ENCODE measurements around the gene ABHD16B.
A peak's percentile ranks its signal among the peaks of the same experiment; 100 is the strongest.
"Not testable (repeated sequence)": the region's sequence is repeated elsewhere in the genome, so short reads cannot be mapped to it uniquely, and the experiment has no call there.

The ABHD16B gene

GRCh38 chr20:63850689-63851547 lies 10.4 kb upstream of the ABHD16B start:
- peaks cover 15% of the 10 kb centered on the region for H3K4me1 ChIP-seq (ENCODE audit: control insufficient read depth, insufficient read depth, low read length)
- H3K4me3 ChIP-seq (ENCODE audit: low read length), result no peak overlapping the region
- H3K36me3 ChIP-seq (ENCODE audit: control insufficient read depth, insufficient read depth, low read length), result no peaks in the 10 kb centered on the region
- no peaks in the 10 kb centered on the region for H3K9me3 ChIP-seq (ENCODE audit: control insufficient read depth, low read length)
- no peak overlapping the region for H3K9ac ChIP-seq (ENCODE audit: low read length)
- H3K27me3 ChIP-seq (ENCODE audit: control insufficient read depth, insufficient read depth, low read length), result peaks cover 51% of the 10 kb centered on the region

- not testable (repeated sequence) for H3K36me3 ChIP-seq (ENCODE audit: control insufficient read depth, insufficient read depth, low read length); H3K9me3 ChIP-seq (ENCODE audit: control insufficient read depth, low read length); H3K9ac ChIP-seq (ENCODE audit: low read length); H3K4me3 ChIP-seq (ENCODE audit: low read length)
- Histone ChIP-seq H3K27me3 (ENCODE audit: control insufficient read depth, insufficient read depth, low read length) (peaks cover 51% of the 10 kb centered on the region), H3K4me1 (ENCODE audit: control insufficient read depth, insufficient read depth, low read length) (peaks cover 15% of the 10 kb centered on the region)
These were observed 9.8 kb upstream of the ABHD16B start for GRCh38 chr20:63851548-63851943.

GRCh38 chr20:63853733-63854068 lies 7.6 kb upstream of the ABHD16B start:
- Histone ChIP-seq H3K9ac (ENCODE audit: low read length) (peak overlapping the region; percentile 9), H3K27me3 (ENCODE audit: control insufficient read depth, insufficient read depth, low read length) (peaks cover 51% of the 10 kb centered on the region), H3K4me1 (ENCODE audit: control insufficient read depth, insufficient read depth, low read length) (peaks cover 27% of the 10 kb centered on the region)
- not testable (repeated sequence) for H3K9me3 ChIP-seq (ENCODE audit: control insufficient read depth, low read length); H3K4me3 ChIP-seq (ENCODE audit: low read length); H3K36me3 ChIP-seq (ENCODE audit: control insufficient read depth, insufficient read depth, low read length)

- H3K4me1 ChIP-seq (ENCODE audit: control insufficient read depth, insufficient read depth, low read length), result peaks cover 31% of the 10 kb centered on the region
- peaks cover 55% of the 10 kb centered on the region for H3K27me3 ChIP-seq (ENCODE audit: control insufficient read depth, insufficient read depth, low read length)
These were observed 7.1 kb upstream of the ABHD16B start for GRCh38 chr20:63854069-63854765.

GRCh38 chr20:63854766-63855362 lies 6.4 kb upstream of the ABHD16B start:
- H3K36me3 ChIP-seq (ENCODE audit: control insufficient read depth, insufficient read depth, low read length), result no peaks in the 10 kb centered on the region
- peak overlapping the region; percentile 9 for H3K9ac ChIP-seq (ENCODE audit: low read length)
- peaks cover 31% of the 10 kb centered on the region for H3K4me1 ChIP-seq (ENCODE audit: control insufficient read depth, insufficient read depth, low read length)
- H3K27me3 ChIP-seq (ENCODE audit: control insufficient read depth, insufficient read depth, low read length), result peaks cover 55% of the 10 kb centered on the region
- H3K4me3 ChIP-seq (ENCODE audit: low read length), result no peak overlapping the region
- no peaks in the 10 kb centered on the region for H3K9me3 ChIP-seq (ENCODE audit: control insufficient read depth, low read length)

More at GRCh38 chr20:63854069-63854765, 7.1 kb upstream of the ABHD16B start:
- Histone ChIP-seq H3K9me3 (ENCODE audit: control insufficient read depth, low read length) (no peaks in the 10 kb centered on the region), H3K36me3 (ENCODE audit: control insufficient read depth, insufficient read depth, low read length) (no peaks in the 10 kb centered on the region), H3K9ac (ENCODE audit: low read length) (peak overlapping the region; percentile 9), H3K4me3 (ENCODE audit: low read length) (no peak overlapping the region)

GRCh38 chr20:63855363-63856097 lies 5.8 kb upstream of the ABHD16B start:
- no peak overlapping the region for H3K9ac ChIP-seq (ENCODE audit: low read length)
- H3K27me3 ChIP-seq (ENCODE audit: control insufficient read depth, insufficient read depth, low read length), result peaks cover 55% of the 10 kb centered on the region
- no peaks in the 10 kb centered on the region for H3K9me3 ChIP-seq (ENCODE audit: control insufficient read depth, low read length)
- H3K36me3 ChIP-seq (ENCODE audit: control insufficient read depth, insufficient read depth, low read length), result no peaks in the 10 kb centered on the region
- H3K4me1 ChIP-seq (ENCODE audit: control insufficient read depth, insufficient read depth, low read length), result peaks cover 31% of the 10 kb centered on the region
- H3K4me3 ChIP-seq (ENCODE audit: low read length), result no peak overlapping the region

GRCh38 chr20:63856098-63856511 lies 5.2 kb upstream of the ABHD16B start:
- no peak overlapping the region for H3K4me3 ChIP-seq (ENCODE audit: low read length)

GRCh38 chr20:63857764-63858392 lies 3.4 kb upstream of the ABHD16B start:
- peaks cover 55% of the 10 kb centered on the region for H3K27me3 ChIP-seq (ENCODE audit: control insufficient read depth, insufficient read depth, low read length)
- H3K36me3 ChIP-seq (ENCODE audit: control insufficient read depth, insufficient read depth, low read length), result no peaks in the 10 kb centered on the region
- no peaks in the 10 kb centered on the region for H3K9me3 ChIP-seq (ENCODE audit: control insufficient read depth, low read length)
- H3K4me3 ChIP-seq (ENCODE audit: low read length), result no peak overlapping the region
- peaks cover 31% of the 10 kb centered on the region for H3K4me1 ChIP-seq (ENCODE audit: control insufficient read depth, insufficient read depth, low read length)
- H3K9ac ChIP-seq (ENCODE audit: low read length), result no peak overlapping the region

More at GRCh38 chr20:63856098-63856511, 5.2 kb upstream of the ABHD16B start:
- Histone ChIP-seq H3K9ac (ENCODE audit: low read length) (no peak overlapping the region), H3K9me3 (ENCODE audit: control insufficient read depth, low read length) (no peaks in the 10 kb centered on the region), H3K27me3 (ENCODE audit: control insufficient read depth, insufficient read depth, low read length) (peaks cover 55% of the 10 kb centered on the region), H3K4me1 (ENCODE audit: control insufficient read depth, insufficient read depth, low read length) (peaks cover 31% of the 10 kb centered on the region), H3K36me3 (ENCODE audit: control insufficient read depth, insufficient read depth, low read length) (no peaks in the 10 kb centered on the region)

- no peak overlapping the region for H3K4me3 ChIP-seq (ENCODE audit: low read length)
- H3K36me3 ChIP-seq (ENCODE audit: control insufficient read depth, insufficient read depth, low read length), result no peaks in the 10 kb centered on the region
- no peaks in the 10 kb centered on the region for H3K9me3 ChIP-seq (ENCODE audit: control insufficient read depth, low read length)
- peaks cover 38% of the 10 kb centered on the region for H3K4me1 ChIP-seq (ENCODE audit: control insufficient read depth, insufficient read depth, low read length)
- H3K9ac ChIP-seq (ENCODE audit: low read length), result no peak overlapping the region
- H3K27me3 ChIP-seq (ENCODE audit: control insufficient read depth, insufficient read depth, low read length), result peaks cover 51% of the 10 kb centered on the region
These were observed 2.7 kb upstream of the ABHD16B start for GRCh38 chr20:63858393-63859165.

- Histone ChIP-seq H3K4me3 (ENCODE audit: low read length) (no peak overlapping the region), H3K9ac (ENCODE audit: low read length) (no peak overlapping the region), H3K36me3 (ENCODE audit: control insufficient read depth, insufficient read depth, low read length) (no peaks in the 10 kb centered on the region), H3K9me3 (ENCODE audit: control insufficient read depth, low read length) (no peaks in the 10 kb centered on the region), H3K27me3 (ENCODE audit: control insufficient read depth, insufficient read depth, low read length) (peaks cover 45% of the 10 kb centered on the region), H3K4me1 (ENCODE audit: control insufficient read depth, insufficient read depth, low read length) (peaks cover 35% of the 10 kb centered on the region)
These were observed 2.1 kb upstream of the ABHD16B start for GRCh38 chr20:63859166-63859699.

All from mucosa of stomach (tissue), 1 donor.